AG08395 (cell line): ENCODE results near the gene TMUB1.
"Not testable (repeated sequence)": the region's sequence is repeated elsewhere in the genome, so short reads cannot be mapped to it uniquely, and the experiment has no call there.

ENCODE experiments used
- DNase-seq: peaks from one replicate; pipeline ENCODE4 v3.0.0; 2012; ENCODE audit warnings: mixed read lengths, low spot score

Gene TMUB1

DNA sequence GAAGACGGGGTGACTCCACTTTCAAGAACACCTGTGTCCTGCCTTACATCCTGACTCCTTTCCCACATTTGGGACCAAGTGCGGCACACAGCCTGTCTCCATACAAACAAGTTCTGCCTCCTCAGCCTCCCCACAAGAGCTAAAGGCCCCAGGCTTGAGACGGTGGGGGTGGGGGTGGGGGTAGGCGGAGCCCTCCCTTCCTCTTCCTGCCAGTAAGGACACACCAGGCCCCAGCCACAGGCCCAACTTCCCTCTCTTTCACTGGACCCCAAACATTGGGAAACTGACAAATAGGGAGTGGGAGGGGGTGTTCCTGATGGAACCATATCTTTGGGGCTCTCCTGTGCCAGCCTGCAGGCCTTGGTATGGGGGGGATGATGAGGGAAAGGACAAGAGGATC lies 30.2 kb downstream of the TMUB1 start:
- DNase-seq, result no peak

DNA sequence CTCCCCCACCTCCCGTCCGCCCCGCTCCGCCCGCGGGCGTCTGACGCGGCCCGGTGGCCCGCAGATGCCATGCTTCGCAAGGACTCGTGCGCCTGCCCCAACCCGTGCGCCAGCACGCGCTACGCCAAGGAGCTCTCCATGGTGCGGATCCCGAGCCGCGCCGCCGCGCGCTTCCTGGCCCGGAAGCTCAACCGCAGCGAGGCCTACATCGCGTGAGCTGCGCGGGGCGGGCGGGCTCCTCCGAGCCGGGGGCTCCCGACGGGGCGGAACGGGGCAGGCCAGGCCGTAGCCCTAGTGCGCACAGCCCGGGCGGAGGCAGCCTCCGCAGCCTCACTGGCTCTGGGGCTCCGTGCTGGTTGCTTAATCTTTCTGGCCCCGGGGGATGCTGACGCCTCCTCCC lies 32.2 kb downstream of the TMUB1 start:
- peak; percentile 70 for DNase-seq

DNA sequence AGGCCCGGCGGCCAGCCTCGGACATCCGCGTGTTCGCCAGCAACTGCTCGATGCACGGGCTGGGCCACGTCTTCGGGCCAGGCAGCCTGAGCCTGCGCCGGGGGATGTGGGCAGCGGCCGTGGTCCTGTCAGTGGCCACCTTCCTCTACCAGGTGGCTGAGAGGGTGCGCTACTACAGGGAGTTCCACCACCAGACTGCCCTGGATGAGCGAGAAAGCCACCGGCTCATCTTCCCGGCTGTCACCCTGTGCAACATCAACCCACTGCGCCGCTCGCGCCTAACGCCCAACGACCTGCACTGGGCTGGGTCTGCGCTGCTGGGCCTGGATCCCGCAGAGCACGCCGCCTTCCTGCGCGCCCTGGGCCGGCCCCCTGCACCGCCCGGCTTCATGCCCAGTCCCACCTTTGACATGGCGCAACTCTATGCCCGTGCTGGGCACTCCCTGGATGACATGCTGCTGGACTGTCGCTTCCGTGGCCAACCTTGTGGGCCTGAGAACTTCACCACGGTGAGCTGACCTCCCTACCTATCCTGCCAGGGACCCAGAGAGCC lies 34.3 kb downstream of the TMUB1 start:
- no peak for DNase-seq

DNA sequence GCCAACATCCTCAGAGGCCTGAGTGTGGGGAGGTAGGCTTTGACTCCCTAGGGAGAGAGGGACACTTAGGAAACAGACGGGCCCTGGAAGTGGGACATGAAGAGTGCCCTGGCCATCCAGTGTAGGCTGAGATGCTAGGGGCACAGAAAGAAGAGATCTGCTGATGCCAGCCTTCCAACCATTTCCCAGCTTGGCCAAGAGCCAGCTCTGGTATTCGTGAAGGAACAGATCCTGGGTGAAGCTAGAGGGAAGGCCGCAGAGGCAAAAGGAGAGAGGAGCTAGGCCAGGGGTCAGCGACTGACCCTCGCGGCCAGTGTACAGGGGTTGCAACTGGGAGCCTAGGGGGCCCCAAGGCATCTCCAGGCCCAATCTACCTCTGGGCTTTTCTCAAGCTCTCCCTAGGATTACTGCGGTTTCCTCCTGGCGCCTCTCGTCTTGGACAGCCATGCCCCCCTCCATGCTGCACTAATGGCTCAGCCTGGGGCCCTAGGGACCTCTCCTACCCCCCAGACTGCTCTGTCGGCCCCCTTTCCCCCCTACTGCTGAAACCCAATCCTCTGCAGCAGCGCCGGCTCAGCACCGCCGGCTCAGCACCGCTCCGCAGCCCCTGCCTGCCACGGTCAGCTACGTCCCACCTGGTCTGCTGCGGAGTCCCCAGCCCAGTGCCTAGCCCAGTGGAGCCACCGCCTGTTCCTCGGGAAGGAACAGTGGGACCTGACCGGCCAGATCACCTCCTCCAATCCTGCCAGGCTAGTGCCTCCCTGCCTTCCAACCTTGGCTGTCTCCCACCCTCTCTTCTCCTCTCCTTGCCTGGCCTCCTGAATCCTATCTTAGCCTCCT lies 35.1 kb downstream of the TMUB1 start, which contains the start of gene ASIC3:
Gene ASIC3, plus strand, starts transcription at position 556 of the 840 bp plus-strand sequence. CDS start 355 bp downstream, outside the sequence.
- DNase-seq, result no peak

DNA sequence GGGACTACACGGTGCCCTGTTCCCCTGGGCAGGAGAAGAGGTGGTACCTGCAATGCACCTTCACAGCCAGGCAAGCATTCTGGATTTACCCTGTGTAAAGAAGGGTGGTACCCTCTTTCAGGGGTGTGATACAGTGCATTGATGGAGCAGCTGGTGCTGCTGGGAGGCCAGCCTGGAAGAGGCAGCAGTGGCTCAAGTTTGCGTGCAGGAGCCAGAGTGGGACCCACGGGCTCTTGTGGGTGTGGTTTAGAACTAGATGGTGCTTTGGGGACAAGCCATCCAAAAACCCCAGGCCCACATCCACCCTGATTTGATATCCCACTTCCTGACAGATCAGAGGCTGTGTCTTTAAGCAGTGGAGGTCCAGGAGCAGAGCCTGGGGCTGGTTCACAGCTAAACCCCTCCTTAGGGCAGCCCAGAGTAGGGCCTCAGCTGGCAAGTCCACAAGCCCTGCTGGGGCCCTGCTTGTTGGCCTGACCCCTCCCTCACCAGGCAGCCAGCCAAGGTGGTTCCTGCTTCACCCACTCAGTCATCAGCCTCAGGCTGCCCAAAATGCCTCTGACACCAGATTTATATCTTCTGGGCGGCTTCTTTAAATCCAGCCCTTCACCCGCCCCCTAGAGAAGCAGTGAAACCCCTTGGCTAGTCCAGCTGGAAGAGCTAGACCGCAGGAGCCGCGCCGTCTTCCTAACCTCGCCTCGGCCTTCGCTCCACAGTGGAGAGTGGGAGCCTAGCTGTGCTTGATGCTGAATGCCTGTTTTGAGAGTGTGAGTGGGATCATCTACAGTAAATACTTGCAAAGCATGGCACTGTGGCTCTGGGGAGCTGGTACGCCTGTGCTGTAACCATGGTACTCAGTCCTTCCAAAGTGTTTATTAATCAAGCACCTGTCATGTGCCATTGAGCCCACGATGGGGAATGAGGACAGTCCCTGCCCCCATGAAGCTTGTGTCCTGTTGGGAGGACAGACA lies 36.4 kb downstream of the TMUB1 start:
- peak; percentile 47 for DNase-seq

DNA sequence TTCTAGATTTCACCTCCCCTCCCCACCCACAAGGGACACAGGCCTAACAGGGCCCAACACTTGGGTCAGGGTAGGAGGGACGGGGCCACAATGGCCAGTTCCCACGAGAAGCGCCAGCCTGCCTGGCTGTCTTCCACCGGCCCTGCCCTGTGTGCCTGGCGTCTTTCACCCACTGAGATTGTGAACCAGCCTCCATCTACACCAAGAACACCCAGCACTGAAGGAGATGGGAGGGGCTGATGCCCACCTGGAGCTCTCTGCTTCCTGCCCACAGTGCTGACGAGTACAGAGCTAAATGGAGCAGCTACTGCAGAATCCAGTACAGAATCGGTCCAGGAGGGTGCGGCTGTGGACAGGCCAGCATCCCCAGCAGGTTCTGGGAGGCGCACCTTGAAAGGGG lies 37.3 kb downstream of the TMUB1 start:
- no peak for DNase-seq

DNA sequence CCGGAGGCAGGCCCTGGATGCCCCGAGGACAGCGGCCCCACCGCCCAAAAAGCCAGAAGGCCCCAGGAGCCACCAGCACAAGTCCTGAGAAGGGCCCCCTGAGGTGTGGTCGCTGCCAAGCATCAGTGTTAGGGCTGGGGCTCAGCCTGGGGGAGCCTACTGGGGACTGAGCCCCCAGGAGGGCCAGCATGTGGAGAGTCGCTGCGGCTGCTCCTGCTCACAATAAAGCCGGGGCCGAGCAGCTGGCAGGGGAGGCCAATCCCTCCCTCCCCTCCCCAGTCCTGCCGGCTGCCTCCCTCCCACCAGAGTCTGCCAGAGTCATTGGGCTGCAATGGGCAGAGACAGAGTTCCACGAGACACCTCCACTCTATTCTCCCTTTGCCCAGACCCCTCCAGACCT lies 38.0 kb downstream of the TMUB1 start:
- DNase-seq, result no peak

DNA sequence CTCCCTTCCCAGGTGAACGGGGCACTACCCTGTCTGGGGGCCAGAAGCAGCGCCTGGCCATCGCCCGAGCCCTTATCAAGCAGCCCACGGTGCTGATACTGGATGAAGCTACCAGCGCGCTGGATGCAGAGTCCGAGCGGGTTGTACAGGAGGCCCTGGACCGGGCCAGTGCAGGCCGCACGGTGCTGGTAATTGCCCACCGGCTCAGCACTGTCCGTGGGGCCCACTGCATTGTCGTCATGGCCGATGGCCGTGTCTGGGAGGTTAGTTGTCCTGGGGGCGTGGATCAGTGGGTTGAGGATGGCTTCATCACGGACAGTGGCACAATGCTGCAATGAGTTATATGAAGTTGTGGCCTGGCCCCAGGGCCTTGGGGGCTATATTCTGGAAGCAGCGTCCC lies 39.3 kb downstream of the TMUB1 start:
- DNase-seq, result no peak

DNA sequence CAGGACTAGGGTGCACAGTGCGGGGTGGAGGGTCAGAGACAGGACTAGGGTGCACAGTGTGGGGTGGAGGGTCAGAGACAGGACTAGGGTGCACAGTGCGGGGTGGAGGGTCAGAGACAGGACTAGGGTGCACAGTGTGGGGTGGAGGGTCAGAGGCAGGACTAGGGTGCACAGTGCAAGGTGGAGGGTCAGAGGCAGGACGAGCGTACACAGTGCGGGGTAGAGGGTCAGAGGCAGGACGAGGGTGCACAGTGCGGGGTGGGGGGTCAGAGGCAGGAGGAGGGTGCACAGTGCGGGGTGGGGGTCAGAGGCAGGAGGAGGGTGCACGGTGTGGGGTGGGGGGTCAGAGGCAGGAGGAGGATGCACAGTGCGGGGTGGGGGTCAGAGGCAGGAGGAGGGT lies 39.8 kb downstream of the TMUB1 start:
- DNase-seq, result not testable (repeated sequence)

DNA sequence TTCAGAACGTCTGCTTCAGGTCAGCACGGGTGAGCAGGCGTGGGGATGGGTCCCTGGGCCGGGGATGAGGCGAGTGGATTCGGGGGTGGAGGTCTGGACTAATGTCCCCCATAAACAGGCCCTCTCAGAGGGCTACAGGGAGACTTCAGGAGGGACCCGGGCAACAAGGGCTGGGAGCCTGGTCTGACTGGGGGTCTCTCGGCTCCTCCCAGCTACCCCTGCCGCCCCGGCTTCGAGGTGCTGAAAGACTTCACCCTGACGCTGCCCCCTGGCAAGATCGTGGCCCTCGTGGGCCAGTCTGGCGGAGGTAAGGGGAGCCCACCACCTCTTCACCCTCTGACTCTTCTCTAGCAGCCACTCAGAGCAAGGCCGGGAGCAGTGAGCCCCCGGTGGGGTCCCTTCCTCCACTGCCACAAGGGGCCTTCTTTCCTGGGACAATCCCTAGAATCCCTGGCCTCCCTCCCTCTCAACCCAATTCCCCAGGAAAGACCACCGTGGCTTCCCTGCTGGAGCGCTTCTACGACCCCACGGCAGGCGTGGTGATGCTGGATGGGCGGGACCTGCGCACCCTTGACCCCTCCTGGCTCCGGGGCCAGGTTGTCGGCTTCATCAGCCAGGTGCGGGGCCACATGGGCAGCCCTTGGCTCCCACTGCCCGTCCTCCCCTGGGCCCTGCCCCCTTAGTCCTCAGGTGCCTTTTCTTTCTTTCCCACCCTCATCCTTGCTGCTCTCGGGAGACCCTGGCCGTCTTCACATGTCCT lies 42.5 kb downstream of the TMUB1 start:
- DNase-seq, result no peak

DNA sequence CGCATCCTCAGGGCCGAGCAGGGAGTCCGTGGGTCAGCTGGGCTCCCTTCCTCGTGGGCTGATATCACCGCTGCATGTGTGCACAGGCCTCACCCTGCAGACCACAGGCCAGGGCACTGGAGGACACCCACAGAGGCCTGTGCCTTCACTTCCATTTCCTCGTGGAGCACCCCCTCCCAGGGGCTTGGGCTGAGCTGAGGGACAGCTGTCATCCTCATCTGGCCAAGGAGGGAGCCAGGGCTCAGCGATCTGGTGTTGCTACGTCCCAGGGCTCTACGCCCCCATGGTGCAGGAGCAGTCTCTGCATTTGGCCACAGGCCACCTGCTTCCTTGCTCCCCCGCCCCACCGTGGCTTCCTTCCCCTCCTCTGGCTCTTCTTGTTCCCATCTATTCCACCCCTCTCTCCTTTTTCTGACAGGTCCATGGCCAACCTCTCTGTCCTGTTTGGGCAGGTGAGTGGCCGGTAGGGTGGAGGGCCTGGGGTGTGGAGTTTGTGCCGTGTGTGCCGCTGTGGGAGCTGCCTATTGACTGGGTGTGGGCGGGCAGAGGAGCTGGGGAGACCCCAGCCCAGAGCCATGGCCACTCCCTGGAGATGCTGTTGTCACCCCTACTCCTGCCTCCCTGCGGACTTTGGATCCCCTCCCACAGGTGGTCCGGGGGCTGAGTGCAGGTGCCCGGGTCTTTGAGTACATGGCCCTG lies 43.3 kb downstream of the TMUB1 start:
- DNase-seq, result no peak

DNA sequence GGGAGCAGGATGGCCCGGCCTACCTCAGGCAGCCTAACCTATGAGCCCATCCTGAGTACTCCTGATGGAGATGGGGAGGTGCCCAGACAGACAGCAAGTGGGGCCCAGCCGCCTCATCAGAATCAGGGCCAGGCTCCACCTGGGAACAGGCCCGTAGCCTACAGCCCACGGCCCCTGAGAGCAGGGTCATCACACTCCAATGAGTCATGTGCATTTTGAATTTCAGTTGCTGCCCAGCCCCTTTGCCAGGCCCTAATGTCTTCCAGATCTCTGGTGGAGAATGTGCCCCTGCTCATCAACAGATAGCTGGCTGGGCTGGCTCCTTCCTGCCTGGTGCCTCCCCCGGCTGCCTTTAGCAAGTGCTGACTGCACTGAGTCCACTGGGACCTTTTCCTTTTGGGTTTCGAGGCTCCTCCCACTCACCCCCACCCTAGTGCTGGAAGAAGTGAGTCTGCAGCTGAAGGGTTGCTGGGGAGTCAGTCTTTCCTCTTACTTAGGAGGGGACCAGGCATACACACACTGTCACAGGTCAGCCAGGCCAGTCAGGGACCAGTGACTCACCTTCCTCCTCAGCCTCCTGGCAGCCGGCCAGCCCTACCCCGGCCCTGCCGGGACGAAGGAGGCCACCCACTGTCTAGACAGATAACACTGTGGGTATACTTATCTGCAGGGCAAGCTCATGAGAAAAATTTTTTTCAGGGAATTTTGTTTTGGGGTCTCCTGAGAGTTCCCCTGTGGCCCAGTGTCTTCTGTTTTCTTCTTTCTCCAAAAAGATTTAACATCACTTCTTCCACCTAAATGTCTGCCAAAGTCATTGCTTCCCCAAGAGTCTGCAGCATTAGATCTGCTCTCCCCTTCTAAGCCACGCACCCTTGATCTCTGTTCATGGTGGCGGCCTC lies 44.1 kb downstream of the TMUB1 start:
- peak; percentile 92 for DNase-seq

DNA sequence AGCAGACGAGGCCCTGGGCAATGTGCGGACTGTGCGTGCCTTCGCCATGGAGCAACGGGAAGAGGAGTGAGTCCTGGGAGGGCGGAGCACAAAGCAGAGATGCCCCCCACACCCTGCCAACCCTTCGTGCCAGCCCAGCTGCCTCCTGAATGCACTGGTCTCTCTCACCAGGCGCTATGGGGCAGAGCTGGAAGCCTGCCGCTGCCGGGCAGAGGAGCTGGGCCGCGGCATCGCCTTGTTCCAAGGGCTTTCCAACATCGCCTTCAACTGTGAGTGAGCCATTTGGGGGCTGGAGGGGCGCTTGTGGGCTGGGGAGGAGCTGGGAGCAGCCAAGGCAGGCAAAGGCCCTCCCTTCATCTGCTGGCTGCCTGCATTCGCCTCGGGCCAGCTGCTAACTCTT lies 47.4 kb downstream of the TMUB1 start:
- DNase-seq, result no peak

DNA sequence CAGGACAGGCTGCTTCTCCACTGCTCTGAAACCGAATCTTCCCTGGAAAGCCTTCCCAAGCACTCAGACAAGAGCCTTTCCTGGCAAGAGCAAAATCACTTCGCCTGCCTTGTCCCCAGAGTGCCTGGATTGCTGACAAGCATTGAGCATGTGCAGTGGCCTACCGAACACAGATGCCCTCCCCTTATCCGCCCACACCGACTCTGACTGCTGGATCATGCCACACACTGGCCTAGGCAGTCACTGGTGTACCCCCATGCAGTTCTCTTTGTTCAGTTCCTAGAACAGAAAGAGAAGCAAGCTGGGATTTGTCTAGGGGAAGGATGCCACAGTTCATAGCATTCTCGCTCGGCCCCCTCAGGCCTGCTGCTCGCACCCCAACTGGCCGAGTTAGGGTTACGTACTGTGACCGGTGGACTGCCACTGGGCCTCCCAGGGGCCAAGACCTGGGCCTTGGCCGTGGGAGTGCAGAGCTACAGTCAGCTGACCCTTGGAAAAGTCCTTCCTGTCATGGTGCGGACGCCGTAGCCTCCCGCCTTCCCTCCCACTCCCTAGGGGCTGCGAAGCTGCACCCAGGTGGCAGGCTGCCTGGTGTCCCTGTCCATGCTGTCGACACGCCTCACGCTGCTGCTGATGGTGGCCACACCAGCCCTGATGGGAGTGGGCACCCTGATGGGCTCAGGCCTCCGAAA lies 48.1 kb downstream of the TMUB1 start:
- no peak for DNase-seq

DNA sequence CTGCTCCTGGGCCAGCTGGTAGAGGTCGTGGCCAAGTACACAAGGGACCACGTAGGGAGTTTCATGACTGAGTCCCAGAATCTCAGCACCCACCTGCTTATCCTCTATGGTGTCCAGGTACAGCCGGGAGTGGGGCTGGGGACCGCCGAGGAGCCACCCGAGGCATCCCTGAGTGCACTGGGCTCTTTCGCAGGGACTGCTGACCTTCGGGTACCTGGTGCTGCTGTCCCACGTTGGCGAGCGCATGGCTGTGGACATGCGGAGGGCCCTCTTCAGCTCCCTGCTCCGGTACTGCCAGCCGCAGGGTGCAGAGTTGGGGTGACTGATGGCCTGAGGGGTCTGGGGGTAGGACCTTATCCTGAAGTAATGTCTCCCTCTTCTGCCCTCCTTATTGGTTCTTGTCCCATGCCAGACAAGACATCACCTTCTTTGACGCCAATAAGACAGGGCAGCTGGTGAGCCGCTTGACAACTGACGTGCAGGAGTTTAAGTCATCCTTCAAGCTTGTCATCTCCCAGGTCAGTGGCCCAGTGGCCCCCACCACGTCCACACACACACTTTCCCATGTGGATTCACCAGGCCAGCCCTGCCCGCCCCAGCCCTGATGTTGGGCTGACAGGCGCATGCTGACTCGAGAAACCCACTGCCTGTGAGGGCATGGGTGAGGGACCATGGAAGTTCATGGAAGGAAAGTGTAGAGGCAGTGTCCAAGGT lies 48.8 kb downstream of the TMUB1 start:
- no peak for DNase-seq

DNA sequence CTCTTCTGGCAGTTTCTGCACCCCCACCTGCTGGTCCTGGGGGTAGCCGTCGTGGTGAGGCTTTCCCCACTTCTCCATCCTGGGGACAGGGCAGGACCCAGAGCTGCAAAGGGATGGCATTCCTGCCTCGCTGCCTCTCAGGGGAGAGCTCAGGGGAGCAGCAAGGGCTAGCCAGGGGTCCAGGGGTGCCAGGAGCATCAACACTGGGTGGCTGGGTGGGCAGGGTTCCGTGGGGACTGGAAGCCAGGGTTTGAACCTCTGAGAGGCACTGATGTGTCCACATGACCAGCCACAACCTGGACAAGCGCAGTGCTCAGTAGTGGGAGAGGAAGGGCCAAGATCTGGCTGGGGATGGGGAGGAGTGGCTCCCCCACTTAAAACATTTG lies 49.4 kb downstream of the TMUB1 start:
- no peak for DNase-seq

DNA sequence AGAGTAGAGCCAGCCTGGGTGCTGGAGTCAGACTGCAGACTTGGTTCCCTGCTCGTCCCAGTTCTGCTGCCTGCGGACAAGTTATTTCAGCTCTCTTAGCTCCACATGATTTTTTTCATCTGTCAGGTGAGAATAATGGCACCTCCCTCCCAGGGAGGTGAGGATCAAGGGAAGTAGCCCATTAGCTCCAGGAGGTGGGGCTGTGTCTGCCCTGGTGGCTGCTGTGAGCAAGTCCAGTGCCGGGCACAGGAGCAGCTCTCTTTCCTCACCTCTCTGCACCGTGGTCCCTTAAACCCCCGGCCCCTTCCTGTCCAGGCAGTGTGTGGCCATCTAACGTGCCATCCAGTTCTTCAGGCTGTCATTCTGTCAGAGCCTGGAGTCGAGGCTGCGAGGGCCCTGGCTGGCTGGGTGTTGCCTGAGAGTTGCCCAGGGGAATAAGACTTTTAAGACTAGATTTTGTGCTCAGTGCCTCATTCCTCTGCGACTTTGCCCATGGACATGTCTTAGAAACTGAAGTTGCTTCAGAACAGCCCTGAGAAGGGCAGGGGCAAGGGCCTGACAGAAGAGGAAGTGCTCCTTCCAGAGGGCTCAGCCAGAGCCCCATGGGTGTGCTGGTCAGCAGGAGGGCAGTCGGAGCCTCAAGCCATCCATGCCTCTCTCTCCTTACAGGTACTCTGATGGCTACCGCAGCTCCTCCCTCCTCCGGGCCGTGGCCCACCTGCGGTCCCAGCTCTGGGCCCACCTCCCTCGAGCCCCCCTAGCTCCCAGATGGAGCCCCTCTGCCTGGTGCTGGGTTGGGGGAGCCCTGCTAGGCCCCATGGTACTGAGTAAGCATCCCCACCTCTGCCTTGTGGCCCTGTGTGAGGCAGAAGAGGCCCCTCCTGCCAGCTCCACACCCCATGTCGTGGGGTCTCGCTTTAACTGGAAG lies 50.1 kb downstream of the TMUB1 start:
- no peak for DNase-seq
